Measurements from ENCODE around the gene CHRNG. TPM values are rescaled to one million over a fixed set of nuclear protein-coding genes. Genes with fewer than 3 reads are reported as not detected.

CHRNG gene
- total and polyA plus RNA-seq, 7 experiments from 2014 or later = 0.10 to 0.26 TPM; not detected in 5

DNA sequence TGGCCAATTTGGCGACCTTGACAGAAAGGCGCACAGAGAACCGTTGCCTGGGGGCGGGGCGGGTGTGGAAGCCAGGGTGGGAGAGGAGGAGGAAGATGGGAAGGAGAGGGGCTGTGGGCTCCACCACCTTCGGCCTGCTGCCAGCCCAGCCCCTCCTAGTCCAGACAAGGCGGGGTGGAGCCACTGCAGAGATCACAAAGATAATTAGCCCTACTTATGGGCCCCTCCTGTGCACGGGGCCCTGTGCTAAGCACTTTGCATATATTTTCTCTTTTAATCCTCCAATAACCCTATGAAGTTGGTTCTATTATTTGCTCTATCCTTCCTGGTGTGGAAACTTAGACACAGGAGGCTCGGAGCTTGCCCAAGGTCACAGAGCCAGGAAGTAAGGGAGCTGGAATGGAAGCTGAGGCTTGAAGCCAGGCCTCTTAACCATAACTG lies 38.1 kb upstream of the CHRNG start:
- Mint-ChIP-seq H3K27ac (no peak overlapping the region), H3K4me3 (peak overlapping the region in 2 of 10 donors; percentile 49 to 81), H3K36me3 (no peaks in the 10 kb centered on the region), H3K4me1 (peaks cover 0 to 9% (median 4%) of the 10 kb centered on the region in 7 donors), H3K27me3 (peaks cover 30 to 57% (median 42%) of the 10 kb centered on the region in 5 donors), H3K9me3 (no peaks in the 10 kb centered on the region)
- ATAC-seq (no peak), DNase-seq (no peak)
- Histone ChIP-seq H3K9me3 (ENCODE audit: control insufficient read depth in 2 of 3, low read length in 3 of 3) (no peaks in the 10 kb centered on the region), H3K4me3 (ENCODE audit: low read length) (no peak overlapping the region), H3K36me3 (ENCODE audit: control insufficient read depth in 2 of 3, insufficient read depth in 3 of 3, low read length in 3 of 3) (no peaks in the 10 kb centered on the region), H3K27me3 (ENCODE audit: control insufficient read depth in 2 of 2, insufficient read depth in 2 of 2, low read length in 2 of 2) (peaks cover 0 to 7% of the 10 kb centered on the region in 2 donors), H3K4me1 (ENCODE audit: control insufficient read depth in 2 of 2, insufficient read depth in 2 of 2, low read length in 2 of 2) (peaks cover 0 to 4% of the 10 kb centered on the region in 2 donors), H3K27ac (ENCODE audit: low read depth, low read length) (no peak overlapping the region)
- intact Hi-C loops (cut with micrococcal nuclease) = no loop called here
- POLR2A ChIA-PET = no interaction called here
- CTCF ChIA-PET = no interaction called here

DNA sequence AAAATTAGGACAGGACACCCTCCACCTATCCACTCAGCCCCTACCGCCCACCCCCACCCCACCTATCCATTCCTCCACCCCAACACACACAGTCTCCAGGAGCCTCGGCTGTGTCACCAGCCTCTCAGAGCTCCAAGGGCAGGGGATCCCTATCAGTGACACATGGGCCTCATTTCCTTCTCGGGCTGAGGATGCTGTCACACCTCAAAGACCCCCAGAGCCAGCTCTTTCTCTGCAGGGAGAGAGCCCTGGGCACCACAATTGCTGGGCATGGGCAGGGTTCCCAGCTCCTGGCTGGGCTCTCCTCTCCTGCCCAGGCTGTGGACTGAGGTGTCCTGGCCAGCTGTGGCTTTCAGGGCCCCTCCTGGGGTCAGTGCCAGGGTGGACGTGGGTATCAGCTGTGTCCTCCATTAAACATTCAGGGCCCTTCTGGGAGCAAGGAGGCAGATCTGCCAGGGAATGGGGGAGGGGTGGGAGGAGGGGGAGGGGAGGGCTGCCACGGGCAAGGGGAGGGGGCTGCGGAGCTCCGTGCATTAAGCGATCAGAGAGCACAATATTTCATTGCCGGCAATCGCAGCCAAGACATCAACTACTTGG lies 37.6 kb upstream of the CHRNG start:
- intact Hi-C loops (cut with micrococcal nuclease) = no loop called here
- Mint-ChIP-seq H3K27me3 (peaks cover 30 to 60% (median 42%) of the 10 kb centered on the region in 5 donors), H3K4me3 (peak overlapping the region in 2 of 10 donors; percentile 49 to 81), H3K36me3 (no peaks in the 10 kb centered on the region), H3K9me3 (no peaks in the 10 kb centered on the region), H3K27ac (no peak overlapping the region), H3K4me1 (peaks cover 0 to 9% (median 4%) of the 10 kb centered on the region in 7 donors)
- ATAC-seq (no peak), DNase-seq (no peak)
- Histone ChIP-seq H3K36me3 (ENCODE audit: control insufficient read depth in 2 of 3, insufficient read depth in 3 of 3, low read length in 3 of 3) (no peaks in the 10 kb centered on the region), H3K27me3 (ENCODE audit: control insufficient read depth in 2 of 2, insufficient read depth in 2 of 2, low read length in 2 of 2) (peaks cover 0 to 7% of the 10 kb centered on the region in 2 donors), H3K9me3 (ENCODE audit: control insufficient read depth in 2 of 3, low read length in 3 of 3) (no peaks in the 10 kb centered on the region), H3K4me1 (ENCODE audit: control insufficient read depth in 2 of 2, insufficient read depth in 2 of 2, low read length in 2 of 2) (peaks cover 0 to 4% of the 10 kb centered on the region in 2 donors), H3K4me3 (ENCODE audit: low read length) (no peak overlapping the region), H3K27ac (ENCODE audit: low read depth, low read length) (no peak overlapping the region)
- CTCF ChIA-PET = no interaction called here
- POLR2A ChIA-PET = no interaction called here

- Mint-ChIP-seq H3K4me1 (peaks cover 0 to 9% (median 4%) of the 10 kb centered on the region in 7 donors), H3K36me3 (no peaks in the 10 kb centered on the region), H3K27me3 (peaks cover 34 to 60% (median 42%) of the 10 kb centered on the region in 5 donors), H3K9me3 (no peaks in the 10 kb centered on the region), H3K4me3 (peak overlapping the region; percentile 40 to 81 (median 67)), H3K27ac (peak overlapping the region in 6 of 9 donors; percentile 17 to 75 (median 56))
- CTCF ChIA-PET = no interaction called here
- peaks cover 0 to 7% of the 10 kb centered on the region in 2 donors for H3K27me3 ChIP-seq (ENCODE audit: control insufficient read depth in 2 of 2, insufficient read depth in 2 of 2, low read length in 2 of 2)
- H3K9me3 ChIP-seq (ENCODE audit: control insufficient read depth in 2 of 3, low read length in 3 of 3) = no peaks in the 10 kb centered on the region
- DNase-seq (peak in 5 of 9 donors; percentile 9 to 44 (median 34)), ATAC-seq (peak; percentile 48)
- no peaks in the 10 kb centered on the region for H3K36me3 ChIP-seq (ENCODE audit: control insufficient read depth in 2 of 3, insufficient read depth in 3 of 3, low read length in 3 of 3)
- intact Hi-C loops (cut with micrococcal nuclease) = no loop called here
- H3K4me1 ChIP-seq (ENCODE audit: control insufficient read depth in 2 of 2, insufficient read depth in 2 of 2, low read length in 2 of 2) = peaks cover 0 to 4% of the 10 kb centered on the region in 2 donors
- no peak overlapping the region for H3K27ac ChIP-seq (ENCODE audit: low read depth, low read length)
- H3K4me3 ChIP-seq (ENCODE audit: low read length) = no peak overlapping the region
- POLR2A ChIA-PET = no interaction called here
Measured at GRCh38 chr2:232502511-232502910, 37.0 kb upstream of the CHRNG start.

DNA sequence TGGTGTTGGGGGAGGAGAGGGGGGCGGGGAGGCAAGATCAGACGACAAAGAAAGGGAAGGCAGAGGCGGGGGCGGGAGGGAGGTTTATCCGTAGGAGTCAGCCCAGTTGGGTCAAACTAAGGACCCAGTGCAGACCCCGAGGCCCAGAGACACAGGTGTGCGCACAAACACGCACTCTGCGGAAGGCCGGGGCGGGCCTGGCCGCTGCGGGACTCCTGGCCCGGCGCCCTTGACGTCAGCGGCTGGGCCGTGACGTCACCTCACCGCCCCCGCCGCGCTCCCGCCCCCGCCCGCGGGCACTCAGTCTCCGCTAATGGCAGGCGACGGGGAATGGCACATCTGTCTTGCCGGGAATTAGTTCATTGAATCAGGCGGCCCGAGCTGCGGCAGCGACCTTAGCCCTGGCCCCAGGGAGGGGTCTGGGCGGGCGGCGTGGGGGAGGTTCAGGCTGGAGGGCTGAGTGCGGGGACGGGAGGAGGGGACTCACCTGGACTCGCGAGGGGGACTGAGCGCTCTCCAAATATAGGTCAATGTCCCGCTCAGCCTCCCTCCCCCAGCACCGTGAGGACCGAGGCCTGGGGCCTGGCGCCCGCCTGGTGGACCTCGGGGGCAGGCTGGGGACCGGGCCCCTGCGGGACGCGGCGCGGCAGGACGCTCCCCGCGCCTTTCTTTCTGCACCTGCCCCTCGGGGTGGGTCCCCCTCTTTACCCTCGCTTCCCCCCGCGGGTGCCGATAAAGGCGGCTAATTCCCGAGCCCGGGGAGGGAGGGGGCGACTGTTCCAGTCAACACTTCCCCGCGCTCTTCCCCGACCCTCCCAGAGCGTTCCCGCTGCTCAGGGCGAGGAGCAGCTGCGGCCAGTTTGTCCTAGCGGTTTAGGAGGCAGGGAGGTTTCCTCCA lies 36.3 kb upstream of the CHRNG start:
- no peak overlapping the region for H3K4me3 ChIP-seq (ENCODE audit: low read length)
- ATAC-seq = peak; percentile 72

DNA sequence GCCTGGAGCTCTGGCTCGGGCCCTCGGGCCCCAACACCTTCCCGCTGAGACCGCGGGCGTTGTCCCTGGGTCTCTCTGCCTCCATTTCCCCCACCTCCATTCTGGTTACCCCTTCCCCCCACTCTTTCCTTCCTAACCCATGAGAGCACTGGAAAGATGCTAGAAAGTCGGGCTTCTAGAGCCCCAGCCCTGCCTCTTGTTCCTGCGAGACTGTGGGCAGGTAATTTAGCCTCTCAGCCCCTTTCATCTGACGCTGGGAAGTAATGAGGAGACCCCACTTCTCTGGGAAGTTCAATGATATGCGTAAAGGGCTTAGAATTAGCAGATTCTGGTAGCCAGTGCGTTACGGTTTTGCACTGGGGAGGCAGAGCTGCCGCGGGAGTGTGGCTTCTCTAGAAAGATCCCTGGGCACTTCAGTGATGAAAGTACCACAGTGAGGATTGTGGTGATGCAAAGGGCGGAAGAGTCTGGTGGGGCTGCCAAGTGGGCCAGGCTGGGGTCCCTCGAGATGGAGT lies 35.6 kb upstream of the CHRNG start:
- ChIA-PET CTCF (no interaction called here), POLR2A (no interaction called here)
- H3K4me1 ChIP-seq (ENCODE audit: control insufficient read depth in 2 of 2, insufficient read depth in 2 of 2, low read length in 2 of 2) = peaks cover 0 to 4% of the 10 kb centered on the region in 2 donors
- H3K36me3 ChIP-seq (ENCODE audit: control insufficient read depth in 2 of 3, insufficient read depth in 3 of 3, low read length in 3 of 3) = no peaks in the 10 kb centered on the region
- no peak overlapping the region for H3K4me3 ChIP-seq (ENCODE audit: low read length)
- DNase-seq (no peak), ATAC-seq (no peak)
- H3K9me3 ChIP-seq (ENCODE audit: control insufficient read depth in 2 of 3, low read length in 3 of 3) = no peaks in the 10 kb centered on the region
- H3K27me3 Mint-ChIP-seq = peaks cover 28 to 59% (median 39%) of the 10 kb centered on the region in 5 donors
- peak overlapping the region in 4 of 9 donors; percentile 45 to 70 (median 68) for H3K27ac Mint-ChIP-seq
- no peak overlapping the region for H3K27ac ChIP-seq (ENCODE audit: low read depth, low read length)
- H3K27me3 ChIP-seq (ENCODE audit: control insufficient read depth in 2 of 2, insufficient read depth in 2 of 2, low read length in 2 of 2) = peaks cover 0 to 7% of the 10 kb centered on the region in 2 donors
- intact Hi-C loops (cut with micrococcal nuclease) = no loop called here
- no peaks in the 10 kb centered on the region for H3K36me3 Mint-ChIP-seq
- H3K4me3 Mint-ChIP-seq = peak overlapping the region in 7 of 10 donors; percentile 25 to 81 (median 53)
- H3K4me1 Mint-ChIP-seq = peaks cover 0 to 9% (median 4%) of the 10 kb centered on the region in 7 donors
- H3K9me3 Mint-ChIP-seq = no peaks in the 10 kb centered on the region

More for the DNA sequence above, 36.3 kb upstream of the CHRNG start:
- POLR2A ChIA-PET = no interaction called here
- Histone ChIP-seq H3K9me3 (ENCODE audit: control insufficient read depth in 2 of 3, low read length in 3 of 3) (no peaks in the 10 kb centered on the region), H3K27ac (ENCODE audit: low read depth, low read length) (no peak overlapping the region), H3K36me3 (ENCODE audit: control insufficient read depth in 2 of 3, insufficient read depth in 3 of 3, low read length in 3 of 3) (no peaks in the 10 kb centered on the region), H3K27me3 (ENCODE audit: control insufficient read depth in 2 of 2, insufficient read depth in 2 of 2, low read length in 2 of 2) (peaks cover 0 to 7% of the 10 kb centered on the region in 2 donors), H3K4me1 (ENCODE audit: control insufficient read depth in 2 of 2, insufficient read depth in 2 of 2, low read length in 2 of 2) (peaks cover 0 to 4% of the 10 kb centered on the region in 2 donors)
- Mint-ChIP-seq H3K9me3 (no peaks in the 10 kb centered on the region), H3K36me3 (no peaks in the 10 kb centered on the region), H3K4me3 (peak overlapping the region in 8 of 10 donors; percentile 21 to 81 (median 46)), H3K27ac (peak overlapping the region in 3 of 9 donors; percentile 55 to 67 (median 57)), H3K4me1 (peaks cover 0 to 9% (median 4%) of the 10 kb centered on the region in 7 donors), H3K27me3 (peaks cover 34 to 60% (median 42%) of the 10 kb centered on the region in 5 donors)
- intact Hi-C loops (cut with micrococcal nuclease) = no loop called here
- peak; percentile 36 to 64 (median 52) for DNase-seq
- CTCF ChIA-PET = no interaction called here

DNA sequence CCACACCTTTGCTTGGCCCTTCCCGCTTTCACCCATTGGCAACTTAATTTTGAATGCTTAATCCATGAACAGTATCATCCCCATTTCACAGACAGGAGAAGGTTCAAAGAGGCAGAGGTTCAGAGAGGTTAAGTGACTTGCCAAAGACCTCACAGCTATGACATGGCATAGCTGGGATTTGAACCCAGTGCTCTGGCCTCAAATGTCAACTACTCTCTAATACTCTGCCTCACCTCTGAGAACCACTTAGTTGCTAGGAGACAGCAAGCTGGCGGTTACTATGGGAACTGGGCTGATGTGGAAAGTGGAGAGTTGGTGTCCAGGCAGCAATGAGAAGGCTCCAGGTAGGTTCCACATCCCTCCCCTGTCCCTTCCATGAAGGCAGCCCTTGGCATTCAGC lies 35.1 kb upstream of the CHRNG start:
- Histone ChIP-seq H3K36me3 (ENCODE audit: control insufficient read depth in 2 of 3, insufficient read depth in 3 of 3, low read length in 3 of 3) (no peaks in the 10 kb centered on the region), H3K27ac (ENCODE audit: low read depth, low read length) (no peak overlapping the region), H3K9me3 (ENCODE audit: control insufficient read depth in 2 of 3, low read length in 3 of 3) (no peaks in the 10 kb centered on the region), H3K4me3 (ENCODE audit: low read length) (no peak overlapping the region), H3K27me3 (ENCODE audit: control insufficient read depth in 2 of 2, insufficient read depth in 2 of 2, low read length in 2 of 2) (peaks cover 0 to 7% of the 10 kb centered on the region in 2 donors), H3K4me1 (ENCODE audit: control insufficient read depth in 2 of 2, insufficient read depth in 2 of 2, low read length in 2 of 2) (peaks cover 0 to 4% of the 10 kb centered on the region in 2 donors)
- Mint-ChIP-seq H3K27ac (peak overlapping the region in 1 of 9 donors; percentile 42), H3K4me3 (peak overlapping the region in 4 of 10 donors; percentile 9 to 81 (median 62)), H3K4me1 (peaks cover 0 to 9% (median 4%) of the 10 kb centered on the region in 7 donors), H3K36me3 (no peaks in the 10 kb centered on the region), H3K9me3 (no peaks in the 10 kb centered on the region), H3K27me3 (peaks cover 28 to 60% (median 43%) of the 10 kb centered on the region in 5 donors)
- ChIA-PET CTCF (no interaction called here), POLR2A (no interaction called here)
- DNase-seq = no peak
- no peak for ATAC-seq
- intact Hi-C loops (cut with micrococcal nuclease) = no loop called here
